Measurements from ENCODE around the gene MMADHC.
"Not testable (repeated sequence)": the region's sequence is repeated elsewhere in the genome, so short reads cannot be mapped to it uniquely, and the experiment has no call there.

Gene MMADHC

DNA sequence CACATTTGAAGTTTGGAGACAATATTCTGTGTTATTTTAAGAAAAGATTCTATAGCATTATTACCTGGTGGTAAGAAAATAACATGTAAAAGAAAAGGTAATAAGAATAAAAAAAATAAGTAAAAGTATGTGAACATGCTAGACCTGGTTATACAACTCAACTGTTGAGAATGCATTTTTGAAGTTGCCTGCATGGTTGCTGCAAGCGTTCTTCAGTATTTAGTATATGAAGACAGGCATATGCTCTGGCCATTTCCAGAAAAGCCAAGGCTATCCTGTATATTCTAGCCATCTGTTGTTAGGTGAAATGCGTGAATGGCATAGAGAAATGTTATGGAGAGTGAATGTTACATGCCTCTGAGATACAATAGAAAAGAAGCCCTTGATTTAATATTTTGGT, 6.8 kb upstream of the MMADHC start:
- no peak for DNase-seq

DNA sequence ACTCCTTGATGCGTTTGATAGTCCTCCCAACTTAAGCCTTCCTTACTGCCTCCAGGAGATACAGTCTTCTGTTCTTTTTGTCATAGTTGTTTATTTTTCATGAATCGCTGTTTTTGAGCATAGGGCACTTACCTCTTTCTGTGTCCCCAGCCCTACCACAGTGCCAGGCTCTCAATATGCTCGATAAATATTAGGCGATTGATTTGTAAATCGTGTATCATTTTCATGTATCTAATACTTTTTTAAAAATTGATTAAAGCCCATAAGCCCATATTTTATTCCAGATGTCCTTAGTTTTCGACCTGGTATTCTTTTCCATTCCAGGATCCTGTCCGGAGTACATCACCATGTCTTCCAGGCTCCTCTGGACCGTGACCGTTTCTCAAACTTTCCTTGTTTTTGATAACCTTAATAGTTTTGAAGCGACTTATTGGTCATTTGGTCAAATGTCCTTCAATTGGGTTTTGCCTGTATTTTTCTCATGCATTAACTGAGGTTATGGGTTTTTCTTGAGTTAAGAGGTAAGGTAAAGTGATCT, 444 bp upstream of the MMADHC start:
- no peak for DNase-seq

DNA sequence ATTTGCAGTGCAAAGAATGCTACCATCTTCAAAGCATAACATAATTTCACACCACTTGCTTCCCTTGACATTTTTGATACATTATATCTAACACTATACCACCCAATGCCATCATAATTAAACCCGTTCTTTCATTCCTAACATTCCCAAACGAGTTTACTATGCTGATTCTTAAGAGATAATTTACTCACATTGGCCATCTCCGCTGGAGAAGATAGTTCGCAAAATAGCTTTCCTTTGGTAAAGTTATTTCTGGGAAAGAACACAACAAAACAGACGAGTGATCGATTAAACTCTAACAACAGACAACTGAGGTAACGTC, 716 bp downstream of the MMADHC start:
- DNase-seq = no peak

DNA sequence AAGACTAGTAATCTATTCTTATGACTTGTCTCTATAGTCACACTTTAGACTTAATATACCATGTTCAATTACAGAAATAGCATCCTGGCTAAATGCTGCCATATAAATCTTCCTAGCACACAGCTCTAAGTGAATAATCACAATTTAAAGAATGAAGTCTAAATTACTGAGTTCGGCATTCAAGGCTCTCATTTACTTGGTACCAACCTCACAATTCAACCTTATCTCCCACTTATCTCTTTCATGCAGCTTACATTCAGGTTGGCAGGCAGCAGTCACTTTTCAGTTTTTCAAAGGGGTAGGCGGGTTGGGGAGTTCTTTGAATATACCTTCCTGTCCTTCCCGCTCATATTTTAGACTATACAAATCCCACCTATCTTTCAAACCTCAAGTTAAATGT, 1.5 kb downstream of the MMADHC start:
- DNase-seq = peak; percentile 39

DNA sequence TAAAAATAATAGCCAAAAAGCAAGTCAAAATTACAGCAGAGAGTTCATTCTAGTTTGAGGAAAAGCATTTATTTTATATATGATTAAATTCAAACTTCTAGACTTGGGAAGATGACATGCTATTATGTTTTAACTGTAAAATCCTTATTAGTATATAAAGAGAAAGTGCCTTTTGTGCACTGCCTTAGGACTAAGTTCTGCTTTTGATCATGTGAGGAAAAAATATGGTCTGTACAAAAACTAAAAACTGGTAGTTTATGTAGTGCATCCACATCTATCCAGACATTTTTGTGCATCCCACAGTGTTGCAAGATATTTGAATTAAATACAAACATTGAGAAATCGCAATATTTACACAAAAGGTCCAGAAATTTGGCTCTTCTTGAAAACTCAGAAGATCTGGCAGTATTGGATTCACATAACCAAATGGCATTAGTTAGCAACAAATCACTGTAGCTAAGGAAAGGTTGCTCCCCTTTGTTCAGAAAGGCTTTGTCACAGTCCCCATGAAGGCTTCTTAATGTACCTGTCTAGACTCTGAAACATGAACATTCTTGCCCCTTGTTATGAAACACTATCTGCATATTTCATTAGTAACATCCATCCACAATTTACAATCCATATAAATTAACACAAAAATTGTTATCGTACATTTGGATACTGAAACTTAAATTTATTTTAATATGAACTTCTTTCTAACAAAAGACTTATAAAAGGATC, 2.2 kb downstream of the MMADHC start:
- no peak for DNase-seq

DNA sequence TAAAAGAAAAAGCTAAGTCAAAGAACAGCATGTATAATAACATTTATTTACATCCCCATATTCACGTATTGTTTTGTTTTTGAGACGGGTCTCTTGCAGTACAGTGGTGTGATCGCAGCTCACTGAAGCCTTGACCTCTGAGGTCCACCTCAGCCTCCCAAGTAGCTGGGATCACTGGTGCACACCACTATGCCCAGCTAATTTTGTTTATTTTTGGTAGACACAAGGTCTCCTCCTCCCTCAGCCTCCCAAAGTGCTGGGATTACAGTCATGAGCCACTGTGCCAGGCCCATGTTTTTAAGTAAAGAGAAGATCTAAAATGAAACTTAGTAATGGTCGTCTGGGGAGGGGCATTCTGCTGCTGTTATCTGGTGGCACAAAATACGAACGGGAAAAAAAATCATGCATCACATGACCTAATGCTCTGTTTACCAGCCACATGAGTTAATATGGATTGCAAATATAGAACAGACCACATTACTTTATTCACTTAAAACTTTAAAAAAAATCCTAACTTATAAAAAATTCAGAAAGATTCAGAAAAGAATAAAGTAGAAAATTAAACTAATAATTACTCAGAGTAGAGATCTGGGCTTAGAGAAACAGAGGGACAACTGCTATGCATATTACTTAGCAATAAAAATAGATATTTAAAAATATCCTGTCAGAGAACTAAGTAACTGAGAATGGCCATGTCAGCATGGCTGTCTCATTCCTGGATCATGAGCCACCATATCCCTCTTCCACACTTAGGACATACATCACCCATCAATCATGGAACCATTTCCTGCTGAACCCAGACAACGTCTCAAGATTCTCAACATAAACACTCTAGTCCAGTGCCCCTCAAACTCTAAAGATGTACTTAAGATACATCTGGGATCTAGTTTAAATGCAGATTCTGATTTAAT, 7.3 kb downstream of the MMADHC start:
- no peak for DNase-seq

DNA sequence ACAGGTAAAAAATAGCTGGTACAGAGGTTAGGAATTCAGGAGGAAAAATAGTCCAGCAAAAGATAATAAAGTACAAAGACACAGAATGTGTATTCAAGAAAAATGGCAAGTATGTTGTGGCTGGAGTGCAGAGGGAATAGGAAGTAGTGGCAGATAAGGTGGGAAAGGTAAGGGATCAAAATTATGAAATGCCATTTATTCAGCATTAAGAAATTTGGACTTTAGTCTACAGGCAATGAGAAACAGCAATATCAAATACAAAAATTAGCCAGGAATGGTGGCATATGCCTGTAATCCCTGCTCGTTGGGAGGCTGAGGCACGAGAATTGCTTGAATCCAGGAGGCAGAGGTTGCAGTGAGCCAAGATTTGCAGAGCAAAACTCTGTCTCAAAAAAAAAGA, 10.3 kb downstream of the MMADHC start:
- DNase-seq = no peak

DNA sequence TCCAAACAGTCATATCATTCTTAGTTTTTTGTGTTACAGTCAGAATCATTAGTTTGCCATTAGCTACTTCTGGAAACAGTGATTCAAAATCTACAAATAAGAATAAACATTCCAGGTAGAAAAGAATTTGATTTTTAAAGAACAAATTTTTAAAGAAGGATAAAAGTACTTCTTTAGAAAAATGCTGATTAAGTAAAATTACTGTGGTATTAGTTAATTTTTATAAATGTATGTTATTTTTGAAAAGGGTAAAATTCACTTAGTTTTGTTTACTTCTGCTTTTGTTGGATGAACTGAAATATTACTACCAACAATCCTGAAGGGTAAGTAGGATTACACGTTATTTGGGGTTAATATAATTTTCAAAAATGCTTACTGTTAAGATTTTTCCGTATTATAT, 11.8 kb downstream of the MMADHC start:
- no peak for DNase-seq

DNA sequence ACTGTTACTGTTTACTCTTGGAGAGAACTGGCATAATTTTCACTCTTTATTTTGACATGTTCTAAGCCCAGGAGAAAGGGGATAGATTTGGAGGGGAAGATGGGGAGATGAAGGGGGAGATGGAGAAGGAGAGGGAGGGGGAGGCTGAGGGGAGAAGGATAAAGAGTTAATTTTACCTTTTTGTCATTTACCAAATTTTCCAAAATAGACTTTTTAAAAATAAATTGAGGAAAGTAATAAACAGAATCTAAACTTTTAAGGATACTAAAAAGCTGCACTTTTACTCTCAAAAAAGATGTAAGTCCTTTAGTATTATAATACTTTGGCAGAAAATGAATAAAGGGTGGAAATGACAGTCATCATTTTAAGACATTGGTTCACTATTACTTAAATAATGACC, 12.3 kb downstream of the MMADHC start:
- no peak for DNase-seq

DNA sequence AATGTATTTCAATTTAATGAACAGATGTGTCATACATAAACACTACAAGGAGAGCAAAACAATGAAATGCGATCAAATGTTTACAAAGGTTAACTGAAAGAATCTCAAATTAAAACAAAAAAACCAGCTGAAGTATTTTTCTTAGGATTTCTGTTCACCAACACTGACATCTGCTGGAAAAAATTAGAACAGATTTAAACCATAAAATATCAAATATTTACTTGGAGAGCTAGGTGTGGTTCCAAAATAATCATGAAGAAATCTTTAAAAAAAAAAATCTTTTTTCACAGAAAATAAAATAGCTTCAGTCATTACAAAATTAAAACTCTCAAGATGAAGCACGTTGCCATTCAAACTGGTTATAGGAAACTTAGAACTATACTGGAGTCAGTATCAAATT, 13.8 kb downstream of the MMADHC start:
- DNase-seq = peak; percentile 12

DNA sequence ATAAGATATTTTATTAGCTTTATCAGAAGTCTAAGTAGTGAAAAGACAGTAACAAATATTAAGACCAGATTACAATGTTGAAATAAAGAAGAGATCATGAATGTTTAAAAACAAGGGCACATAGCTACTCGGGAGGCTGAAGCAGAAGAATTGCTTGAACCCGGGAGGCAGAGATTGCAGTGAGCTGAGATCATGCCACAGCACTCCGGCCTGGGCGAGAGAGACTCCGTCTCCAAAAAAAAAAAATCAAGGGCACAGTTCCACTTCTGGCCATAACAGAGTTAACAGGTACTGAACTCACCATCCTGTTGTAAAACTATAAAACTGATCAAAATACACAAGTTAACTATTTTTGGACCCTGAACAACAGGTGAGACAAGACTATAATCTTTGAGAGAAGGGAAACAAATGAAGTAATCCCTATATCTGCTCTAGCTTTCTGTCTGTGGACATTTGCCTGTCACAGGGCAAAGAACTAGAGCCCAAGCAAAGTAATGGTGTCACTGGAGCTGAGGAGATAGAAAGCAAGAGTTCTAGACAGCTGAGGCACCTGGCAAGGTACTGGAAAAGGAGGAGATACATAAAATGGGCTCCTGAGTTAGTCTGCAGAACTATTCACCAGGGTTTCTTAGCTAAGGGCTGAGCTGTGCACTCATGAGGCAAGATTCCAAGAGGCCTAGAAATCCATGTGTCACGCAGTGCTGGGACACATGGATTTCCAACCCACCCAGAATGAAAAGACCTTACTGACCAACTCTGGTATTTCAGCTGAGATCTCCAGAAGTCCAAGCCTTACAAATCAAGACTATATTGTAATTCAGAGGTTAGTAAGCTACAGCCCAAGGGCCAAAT, 15.2 kb downstream of the MMADHC start:
- DNase-seq = no peak

DNA sequence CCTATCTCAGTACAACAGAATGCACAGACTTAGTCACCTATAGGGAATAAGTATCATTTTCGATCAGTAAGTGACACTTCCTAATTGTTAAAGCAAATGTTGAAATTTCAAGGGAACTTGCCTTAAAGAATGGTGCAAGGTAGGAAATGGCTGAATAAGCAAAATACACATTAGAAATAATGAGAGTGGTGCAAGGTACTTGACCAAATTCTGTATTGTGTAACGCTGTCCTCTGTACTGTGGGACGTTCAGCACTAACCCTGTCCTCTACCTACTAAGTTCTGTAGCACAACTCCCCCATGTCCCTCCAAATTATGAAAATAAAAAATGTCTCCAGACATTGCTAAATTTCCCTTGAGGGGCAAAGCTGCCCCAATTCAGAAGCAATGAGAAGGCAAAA, 19.4 kb downstream of the MMADHC start:
- DNase-seq = no peak

DNA sequence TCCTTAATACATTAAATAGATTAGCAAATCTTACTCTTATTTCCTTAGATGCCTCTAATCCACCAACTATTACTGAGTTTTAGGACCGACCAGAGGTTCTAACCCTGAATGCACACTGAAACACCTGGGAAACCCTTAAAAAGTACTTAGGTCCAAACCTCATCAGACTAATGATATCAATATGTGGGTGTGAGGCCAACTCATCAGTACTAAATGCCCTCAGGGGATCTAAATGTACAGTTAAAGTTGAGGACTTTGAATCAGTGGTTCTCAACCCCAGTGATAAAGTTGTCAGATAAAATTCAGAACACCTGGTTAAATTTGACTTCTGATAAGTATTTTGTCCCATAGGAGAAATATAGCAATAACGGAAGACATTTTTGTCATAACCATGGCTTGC, 20.9 kb downstream of the MMADHC start:
- no peak for DNase-seq

DNA sequence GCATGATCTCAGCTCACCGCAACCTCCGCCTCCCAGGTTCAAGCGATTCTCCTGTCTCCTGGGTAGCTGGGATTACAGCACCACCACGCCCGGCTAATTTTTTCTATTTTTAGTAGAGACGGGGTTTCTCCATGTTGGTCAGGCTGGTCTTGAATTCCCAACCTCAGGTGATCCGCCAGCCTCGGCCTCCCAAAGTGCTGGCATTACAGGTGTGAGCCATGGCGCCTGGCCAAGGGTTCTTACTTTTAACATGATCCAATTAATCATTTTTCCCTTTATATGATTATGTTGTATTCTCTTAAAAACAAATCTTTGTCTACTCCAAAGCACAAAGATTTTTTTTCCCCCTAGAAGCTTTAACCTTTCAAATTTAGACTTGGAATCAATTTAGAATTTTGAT, 21.9 kb downstream of the MMADHC start:
- DNase-seq = not testable (repeated sequence)

DNA sequence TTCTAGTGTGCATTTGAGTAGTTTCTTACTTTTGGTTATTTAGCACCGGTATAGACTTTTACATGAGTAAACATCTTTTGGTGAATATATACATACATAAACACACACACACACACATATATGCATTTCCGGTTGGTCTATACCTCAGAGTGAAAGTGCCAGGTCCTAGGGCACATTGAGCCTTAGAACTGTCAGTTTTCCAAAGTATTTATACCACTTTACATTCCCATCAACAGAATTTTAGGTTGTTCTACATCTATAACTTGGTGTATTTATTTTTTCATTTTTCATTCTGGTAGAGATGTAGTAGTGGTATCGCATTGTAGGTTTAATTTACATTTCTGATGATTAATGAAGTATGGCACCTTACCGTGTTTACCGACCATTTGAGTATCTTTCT, 22.6 kb downstream of the MMADHC start:
- no peak for DNase-seq

DNA sequence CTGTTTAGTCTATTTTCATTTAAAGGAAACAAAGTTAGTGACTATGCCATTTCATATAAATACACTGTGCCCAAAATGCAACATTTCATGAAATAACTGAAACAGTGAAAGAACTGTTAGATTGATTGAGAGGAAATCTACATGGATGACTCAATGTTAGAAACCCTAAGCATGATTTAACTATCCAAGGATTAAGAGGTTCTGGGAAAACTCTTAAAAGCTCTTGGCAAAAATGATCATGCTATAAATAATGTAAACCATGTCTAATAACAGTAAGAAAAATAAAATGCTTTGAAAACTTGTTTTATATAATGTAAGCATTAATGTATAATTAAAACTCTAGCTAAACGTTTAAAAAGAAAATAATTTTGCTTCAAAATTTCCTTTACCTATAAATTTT, 23.5 kb downstream of the MMADHC start:
- no peak for DNase-seq

DNA sequence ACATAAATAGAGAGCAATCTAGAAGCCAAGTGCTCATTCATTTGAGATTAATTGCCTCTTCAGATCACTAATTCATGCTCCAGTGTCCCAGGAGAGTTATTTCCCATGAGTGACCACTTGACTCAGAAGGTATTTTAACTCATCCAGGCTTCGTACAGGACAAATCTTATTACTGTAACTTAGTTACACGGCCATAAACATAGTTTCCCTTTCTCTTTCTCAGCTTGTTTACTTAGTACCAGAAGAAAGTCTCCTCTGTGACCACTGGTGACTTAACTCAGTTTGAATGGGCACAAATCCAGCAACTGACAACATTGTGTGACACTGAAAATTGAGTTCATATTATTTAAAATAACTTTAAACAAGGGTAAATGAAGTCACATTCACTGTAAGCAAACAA, 25.3 kb downstream of the MMADHC start:
- peak; percentile 48 for DNase-seq

DNA sequence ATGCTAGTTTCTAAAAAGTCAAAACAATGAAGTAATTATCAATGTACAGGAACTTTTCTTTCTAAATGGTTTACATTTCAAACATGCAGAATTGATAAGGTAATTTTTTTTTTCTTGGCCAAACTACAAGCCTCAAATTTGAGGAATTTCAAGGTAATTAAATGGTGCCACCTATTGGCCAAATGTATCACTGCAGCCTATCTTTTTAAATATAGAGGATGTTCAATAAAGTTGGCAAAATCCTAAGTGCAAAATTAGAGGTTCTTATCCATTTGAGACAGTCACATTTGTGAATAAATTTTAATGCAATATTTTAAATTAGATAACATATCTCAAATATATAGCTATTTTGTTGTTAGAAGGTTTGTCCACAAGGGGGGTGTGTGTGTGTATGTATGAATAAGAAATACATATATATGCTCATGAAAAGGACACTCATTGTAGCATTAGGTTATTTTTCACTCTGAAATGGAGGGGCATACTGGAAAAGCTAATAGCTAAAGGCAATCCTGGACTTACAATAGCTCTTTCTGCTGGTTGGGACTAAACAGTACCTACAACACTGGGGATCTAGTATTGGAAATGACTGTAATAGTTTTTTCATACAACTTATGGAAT, 26.2 kb downstream of the MMADHC start:
- peak; percentile 71 for DNase-seq

DNA sequence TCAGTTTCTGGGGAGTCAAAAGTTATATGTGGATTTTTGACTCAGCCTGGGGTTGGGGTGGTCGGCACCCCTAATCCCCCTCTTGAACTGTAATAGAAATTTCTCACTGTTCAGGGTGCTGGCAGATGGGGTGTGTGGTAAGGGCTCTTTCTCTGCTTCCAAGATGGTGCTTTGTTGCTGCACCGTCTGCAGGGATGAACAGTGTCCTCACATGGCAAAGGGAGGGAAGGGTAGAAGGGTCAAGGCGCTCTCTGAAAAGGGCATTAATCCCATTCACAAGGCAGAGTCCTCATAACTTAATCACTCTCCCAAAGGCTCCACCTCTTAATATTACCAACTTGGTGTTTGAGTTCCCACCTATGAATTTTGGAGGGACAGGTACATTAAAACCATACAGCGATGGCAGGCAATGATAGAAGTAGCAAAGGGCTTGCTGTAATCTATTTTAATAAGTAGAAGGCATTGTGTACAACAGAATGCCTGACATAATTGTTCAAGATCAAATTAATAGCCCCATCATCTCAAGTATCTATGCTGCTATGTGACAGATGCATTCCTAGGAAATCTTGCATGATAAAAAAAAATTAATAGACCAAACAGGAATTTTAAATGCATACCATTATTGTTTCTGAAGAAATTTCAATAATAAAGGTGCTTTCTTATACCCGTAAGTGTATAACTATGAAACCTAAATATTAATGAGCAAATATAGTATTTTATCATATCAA, 28.1 kb downstream of the MMADHC start:
- no peak for DNase-seq

DNA sequence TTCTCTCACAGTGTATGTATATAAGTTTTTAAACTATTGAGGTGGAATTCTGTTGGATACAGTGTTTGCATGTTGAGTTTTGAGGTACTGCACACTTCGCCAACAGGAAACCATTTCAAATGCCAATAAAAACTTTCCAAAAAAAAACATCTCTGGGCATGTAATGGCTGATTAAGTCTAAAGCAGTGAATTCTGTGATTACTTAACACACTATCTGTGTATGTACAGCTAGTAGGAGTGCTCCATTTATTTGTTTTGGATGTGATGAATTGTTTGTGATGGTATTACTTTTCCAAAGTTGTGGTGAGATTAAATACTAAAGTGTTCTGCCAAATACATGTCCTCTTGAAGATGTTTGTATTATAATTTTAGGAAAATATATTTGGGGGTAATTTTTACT, 31.1 kb downstream of the MMADHC start:
- DNase-seq = no peak

DNA sequence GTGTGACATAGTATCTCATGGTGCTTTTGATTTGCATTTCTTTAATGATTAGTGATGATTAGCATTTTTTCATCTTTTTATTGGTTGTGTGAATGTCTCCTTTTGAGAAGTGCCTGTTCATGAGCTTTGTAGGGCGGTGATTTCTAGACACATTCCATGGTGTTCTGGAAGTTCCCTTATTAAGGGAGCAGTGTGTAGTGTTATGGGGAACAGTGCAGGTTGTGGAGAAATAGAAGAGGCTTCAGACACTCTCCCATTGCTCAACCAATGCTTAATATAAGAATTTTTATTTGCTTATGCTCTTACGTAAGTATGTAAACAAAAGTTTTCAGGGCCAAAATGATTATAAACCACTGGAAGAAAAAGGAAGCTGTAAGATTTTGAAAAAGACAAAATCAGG, 34.7 kb downstream of the MMADHC start:
- DNase-seq = no peak

DNA sequence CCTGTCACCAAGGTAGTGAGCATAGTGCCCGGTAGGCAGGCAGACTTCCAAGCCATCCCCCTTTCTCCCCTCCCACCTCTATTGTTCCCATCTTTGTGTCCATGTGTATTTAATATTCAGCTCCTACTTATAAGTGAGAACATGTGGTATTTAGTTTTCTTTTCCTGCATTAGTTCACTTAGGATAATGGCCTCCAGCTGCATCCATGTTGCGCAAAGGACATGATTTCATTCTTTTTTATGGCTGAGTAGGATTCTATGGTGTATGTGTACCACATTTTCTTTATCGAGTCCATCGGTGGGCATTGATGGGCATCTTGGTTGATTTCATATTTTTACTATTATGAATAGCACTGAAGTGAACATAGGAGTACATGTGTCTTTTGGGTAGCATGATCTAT, 35.3 kb downstream of the MMADHC start:
- DNase-seq = no peak

All from OCI-M1 (cell line).